ENCODE results near the gene IRF2BP2.

- no peak for TF ChIP-seq CTCF (IDR thresholded peaks at IDR 0.05)
- TF ChIP-seq POLR2A (IDR thresholded peaks at IDR 0.05): no peak
Observed at GRCh38 chr1:234634387-234634786, 24.4 kb upstream of the IRF2BP2 start.
